HTR-8/SVneo (cell line): Measurements from ENCODE around the gene CES3.

ENCODE experiments used
- DNase-seq: peaks from one replicate; pipeline ENCODE4 v3.0.0; 2011; ENCODE audit warnings: low spot score, mixed read lengths; ENCODE audit not compliant: insufficient read length
- FAIRE-seq: peaks from 2 replicates; lab custom pipeline; 2011; peaks lifted over from hg19 to GRCh38; lab: Jason Lieb, UNC

The CES3 gene

GRCh38 chr16:66996324-66996982 lies 35.4 kb downstream of the CES3 start:
- FAIRE-seq = no peak
- DNase-seq = no peak

GRCh38 chr16:66996983-66997358 lies 35.9 kb downstream of the CES3 start:
- no peak for DNase-seq
- FAIRE-seq = no peak

- no peak for FAIRE-seq
- peak; percentile 63 for DNase-seq
These were observed 39.6 kb downstream of the CES3 start for GRCh38 chr16:67000384-67001351.

- FAIRE-seq (no peak), DNase-seq (no peak)
These were observed 40.7 kb downstream of the CES3 start for GRCh38 chr16:67001726-67002125.

GRCh38 chr16:67006930-67007658 lies 46.0 kb downstream of the CES3 start:
- FAIRE-seq = peak; percentile 82
- DNase-seq = no peak

GRCh38 chr16:67009158-67009557 lies 48.1 kb downstream of the CES3 start:
- FAIRE-seq = peak; percentile 49
- DNase-seq = no peak

GRCh38 chr16:67011274-67011673 lies 50.2 kb downstream of the CES3 start:
- FAIRE-seq (peak; percentile 36), DNase-seq (no peak)

- FAIRE-seq = peak; percentile 28
- DNase-seq = no peak
These were observed 52.3 kb downstream of the CES3 start for GRCh38 chr16:67013233-67013822.

- DNase-seq (peak; percentile 45), FAIRE-seq (peak; percentile 90)
These were observed 53.0 kb downstream of the CES3 start for GRCh38 chr16:67013823-67014633.

GRCh38 chr16:67014634-67015312 lies 53.7 kb downstream of the CES3 start:
- DNase-seq = no peak
- no peak for FAIRE-seq

GRCh38 chr16:67015313-67015731 lies 54.3 kb downstream of the CES3 start:
- peak; percentile 78 for FAIRE-seq
- DNase-seq = no peak

GRCh38 chr16:67016143-67016542 lies 55.1 kb downstream of the CES3 start:
- DNase-seq (no peak), FAIRE-seq (no peak)

GRCh38 chr16:67016681-67017420 lies 55.8 kb downstream of the CES3 start:
- DNase-seq (no peak), FAIRE-seq (no peak)

GRCh38 chr16:67017421-67017750 lies 56.3 kb downstream of the CES3 start:
- FAIRE-seq (no peak), DNase-seq (no peak)

- peak; percentile 100 for FAIRE-seq
- DNase-seq = peak; percentile 95
These were observed 56.9 kb downstream of the CES3 start for GRCh38 chr16:67017810-67018488.

GRCh38 chr16:67019171-67019570 lies 58.1 kb downstream of the CES3 start:
- DNase-seq (no peak), FAIRE-seq (peak; percentile 64)

GRCh38 chr16:67021321-67021720 lies 60.3 kb downstream of the CES3 start:
- no peak for DNase-seq
- no peak for FAIRE-seq
